Suppressor macrophage (primary cell): Measurements from ENCODE around the gene PAPPA2.

Experiments
- DNase-seq, 4 experiments: peaks; one replicate each; pipeline ENCODE4 v3.0.0-alpha.2; 2020 to 2022

PAPPA2 gene

GRCh38 chr1:176775996-176776395, 313.0 kb downstream of the PAPPA2 start:
- no peak for DNase-seq

- DNase-seq, result no peak
Observed at GRCh38 chr1:176778056-176778455, 315.1 kb downstream of the PAPPA2 start.

GRCh38 chr1:176779992-176780328, 317.0 kb downstream of the PAPPA2 start:
- no peak for DNase-seq

- DNase-seq, result no peak
Observed at GRCh38 chr1:176783309-176783708, 320.3 kb downstream of the PAPPA2 start.

GRCh38 chr1:176785056-176785455, 322.1 kb downstream of the PAPPA2 start:
- DNase-seq, result no peak

GRCh38 chr1:176785791-176786190, 322.8 kb downstream of the PAPPA2 start:
- no peak for DNase-seq

- no peak for DNase-seq
Observed at GRCh38 chr1:176786274-176786673, 323.3 kb downstream of the PAPPA2 start.

- no peak for DNase-seq
Observed at GRCh38 chr1:176789571-176790090, 326.7 kb downstream of the PAPPA2 start.

- no peak for DNase-seq
Observed at GRCh38 chr1:176790786-176791185, 327.8 kb downstream of the PAPPA2 start.

GRCh38 chr1:176791906-176792305, 328.9 kb downstream of the PAPPA2 start:
- no peak for DNase-seq

- no peak for DNase-seq
Observed at GRCh38 chr1:176794897-176795508, 332.0 kb downstream of the PAPPA2 start.

- DNase-seq, result no peak
Observed at GRCh38 chr1:176795929-176796328, 333.0 kb downstream of the PAPPA2 start.

- DNase-seq, result no peak
Observed at GRCh38 chr1:176796583-176796982, 333.6 kb downstream of the PAPPA2 start.

GRCh38 chr1:176799327-176799726, 336.4 kb downstream of the PAPPA2 start:
- DNase-seq, result no peak

GRCh38 chr1:176800978-176801513, 338.1 kb downstream of the PAPPA2 start:
- DNase-seq, result no peak

- no peak for DNase-seq
Observed at GRCh38 chr1:176801514-176802020, 338.6 kb downstream of the PAPPA2 start.

GRCh38 chr1:176802316-176802715, 339.3 kb downstream of the PAPPA2 start:
- no peak for DNase-seq

GRCh38 chr1:176803042-176803441, 340.1 kb downstream of the PAPPA2 start:
- no peak for DNase-seq

- DNase-seq, result no peak
Observed at GRCh38 chr1:176803596-176803995, 340.6 kb downstream of the PAPPA2 start.

- DNase-seq, result no peak
Observed at GRCh38 chr1:176809292-176809691, 346.3 kb downstream of the PAPPA2 start.

GRCh38 chr1:176811511-176812288, 348.7 kb downstream of the PAPPA2 start:
- DNase-seq, result no peak

- DNase-seq, result no peak
Observed at GRCh38 chr1:176815621-176816020, 352.6 kb downstream of the PAPPA2 start.

GRCh38 chr1:176816232-176816631, 353.3 kb downstream of the PAPPA2 start:
- DNase-seq, result no peak
